Non-pigmented ciliary epithelial cell (primary cell): ENCODE data around the gene FRS2.
A peak's percentile ranks its signal among the peaks of the same experiment; 100 is the strongest.

ENCODE experiments used
- DNase-seq: peaks from one replicate; pipeline ENCODE4 v3.0.0-alpha.2; 2010; ENCODE audit warnings: low read depth

FRS2 gene

DNA sequence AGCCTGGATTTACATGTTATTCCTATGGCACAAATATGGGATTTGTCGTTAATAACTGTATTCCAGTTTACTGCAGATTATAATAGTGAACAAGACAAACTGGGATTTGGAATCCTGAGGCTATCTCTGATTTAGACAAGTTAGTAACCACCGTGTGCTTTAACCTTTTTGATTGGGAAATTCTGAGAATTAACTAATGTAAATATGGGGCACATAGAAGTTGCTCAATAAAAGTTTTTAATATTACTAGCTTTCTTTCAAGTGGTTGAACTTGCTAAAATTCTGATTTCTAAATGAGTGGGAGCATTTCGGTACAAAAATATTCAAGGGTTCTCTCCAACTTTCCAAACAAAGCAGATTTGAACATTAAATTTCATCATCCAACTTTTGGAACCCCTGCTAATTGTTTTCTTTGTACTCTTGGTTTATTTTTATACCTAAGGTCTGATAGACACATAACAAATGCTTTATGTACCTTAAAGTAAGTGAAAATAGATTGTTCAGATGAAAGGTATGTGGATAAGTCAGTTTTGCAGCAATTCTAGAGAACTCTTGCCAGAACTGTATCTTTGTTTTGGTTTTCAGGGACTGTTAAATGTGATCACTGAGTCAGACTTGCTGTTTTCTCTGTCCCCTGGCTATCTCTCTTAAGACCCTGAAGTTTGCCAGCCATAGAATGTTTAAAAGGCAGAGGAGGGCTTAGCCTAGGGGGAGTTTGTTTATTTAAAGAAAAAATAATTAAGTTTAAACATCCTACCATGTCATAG, 57.5 kb downstream of the FRS2 start:
- DNase-seq: peak; percentile 60

DNA sequence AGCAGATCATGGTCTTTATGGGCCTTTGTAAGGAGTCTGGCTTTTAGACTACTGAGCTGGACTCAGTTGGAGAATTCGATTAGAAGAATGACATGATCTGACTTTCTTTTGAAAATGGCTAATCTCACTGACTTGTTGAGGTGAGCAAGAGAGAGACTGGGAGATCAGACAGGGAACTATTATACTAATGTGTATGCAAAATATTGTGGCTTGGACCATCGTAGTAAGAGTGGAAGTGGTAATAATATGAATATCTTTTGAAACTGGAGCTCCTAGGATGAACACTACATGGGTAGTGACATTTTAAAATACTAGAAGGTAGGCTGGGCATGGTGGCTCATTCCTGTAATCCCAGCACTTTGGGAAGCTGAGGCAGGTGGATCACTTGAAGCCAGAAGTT, 58.8 kb downstream of the FRS2 start:
- DNase-seq: no peak

DNA sequence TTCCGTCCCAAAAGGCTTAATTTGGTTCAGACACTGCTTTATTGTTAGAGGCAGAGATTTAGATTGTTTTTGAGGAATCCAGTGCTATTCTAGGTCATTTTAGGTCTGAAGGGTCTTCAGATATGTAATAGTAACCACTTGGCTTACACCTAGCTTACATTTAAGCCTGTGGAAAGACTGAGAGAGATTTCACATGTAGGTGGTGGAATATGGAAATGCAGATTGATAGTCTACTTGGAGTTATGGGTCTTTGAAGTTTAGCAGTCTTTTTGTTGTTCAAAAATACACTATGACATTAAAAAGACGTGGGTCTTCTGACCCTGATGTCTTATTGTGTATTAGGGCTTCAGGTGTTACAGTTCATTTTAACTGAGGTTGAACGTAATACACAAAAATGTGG, 63.7 kb downstream of the FRS2 start:
- DNase-seq: no peak

DNA sequence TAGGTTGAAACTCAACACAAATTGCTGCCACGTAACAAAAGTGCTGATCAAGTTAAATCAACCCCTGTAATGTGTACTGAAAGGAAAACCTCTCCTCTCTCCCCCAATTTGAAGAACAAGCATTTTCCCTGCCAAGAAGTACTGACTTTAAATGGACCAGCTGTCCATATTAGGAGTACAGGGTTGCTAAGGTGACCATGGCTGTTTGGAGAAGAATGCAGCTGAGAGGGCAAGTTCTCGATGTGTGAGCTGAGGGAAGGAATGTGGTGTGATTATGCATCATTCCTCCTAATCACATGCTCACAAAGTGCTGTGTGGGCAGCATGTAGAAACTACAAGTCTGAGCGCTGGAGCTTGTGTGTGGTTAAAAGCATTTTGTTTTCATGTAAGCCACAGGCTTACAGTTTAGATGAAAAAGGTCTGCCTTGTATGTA, 64.2 kb downstream of the FRS2 start:
- DNase-seq: peak; percentile 99

DNA sequence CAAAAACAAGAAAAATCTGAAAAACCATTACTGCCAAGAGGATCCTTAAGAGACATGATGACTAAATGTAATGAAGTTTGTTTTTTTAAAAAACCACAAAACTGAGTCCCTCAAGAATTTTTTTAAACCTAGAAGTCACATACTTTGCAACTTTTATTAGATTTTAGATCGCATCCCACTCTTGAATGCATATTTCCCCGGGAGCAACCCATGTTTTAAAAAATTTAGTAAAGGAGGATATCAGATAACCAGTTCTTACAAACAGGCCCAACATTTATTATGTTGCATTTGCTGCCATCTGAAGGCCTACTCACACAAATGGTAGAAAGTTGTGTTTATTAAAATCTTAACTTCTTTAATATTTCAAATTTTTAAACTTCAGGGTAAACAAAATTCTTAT, 70.8 kb downstream of the FRS2 start:
- DNase-seq: no peak

DNA sequence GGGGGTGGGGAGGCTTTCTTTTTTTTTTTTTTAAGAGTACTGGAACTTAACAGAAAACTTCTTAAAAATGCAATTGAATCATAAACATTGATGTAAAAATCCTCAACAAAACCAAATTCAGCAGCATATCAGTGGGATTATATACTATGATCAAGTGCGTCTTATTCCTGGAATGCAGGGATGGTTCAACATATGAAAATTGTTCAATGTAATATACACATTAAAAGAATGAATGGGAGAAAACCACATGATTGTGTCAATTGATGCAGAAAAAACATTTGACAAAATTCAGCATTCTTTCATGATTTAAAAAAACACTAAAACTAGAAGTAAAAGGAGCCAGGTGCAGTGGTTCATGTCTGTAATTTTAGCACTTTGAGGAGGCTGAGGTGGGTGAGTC, 73.9 kb downstream of the FRS2 start:
- no peak for DNase-seq

DNA sequence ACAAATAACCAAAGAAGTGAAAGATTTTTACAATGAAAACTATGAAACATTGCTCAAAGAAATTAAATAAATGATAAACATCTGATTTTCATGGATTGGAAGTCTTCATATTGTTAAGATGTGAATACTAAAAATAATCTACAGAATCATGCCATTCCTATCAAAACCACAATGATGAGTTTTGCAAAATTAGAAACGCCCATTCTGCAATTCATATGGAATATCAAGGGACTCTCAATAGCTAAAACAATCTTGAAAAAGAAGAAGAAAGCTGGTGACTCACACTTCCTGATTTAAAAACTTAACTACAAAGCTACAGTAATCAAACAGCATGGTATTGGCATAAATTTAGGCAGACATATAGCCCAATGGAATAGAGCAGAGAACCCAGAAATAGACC, 74.9 kb downstream of the FRS2 start:
- no peak for DNase-seq

DNA sequence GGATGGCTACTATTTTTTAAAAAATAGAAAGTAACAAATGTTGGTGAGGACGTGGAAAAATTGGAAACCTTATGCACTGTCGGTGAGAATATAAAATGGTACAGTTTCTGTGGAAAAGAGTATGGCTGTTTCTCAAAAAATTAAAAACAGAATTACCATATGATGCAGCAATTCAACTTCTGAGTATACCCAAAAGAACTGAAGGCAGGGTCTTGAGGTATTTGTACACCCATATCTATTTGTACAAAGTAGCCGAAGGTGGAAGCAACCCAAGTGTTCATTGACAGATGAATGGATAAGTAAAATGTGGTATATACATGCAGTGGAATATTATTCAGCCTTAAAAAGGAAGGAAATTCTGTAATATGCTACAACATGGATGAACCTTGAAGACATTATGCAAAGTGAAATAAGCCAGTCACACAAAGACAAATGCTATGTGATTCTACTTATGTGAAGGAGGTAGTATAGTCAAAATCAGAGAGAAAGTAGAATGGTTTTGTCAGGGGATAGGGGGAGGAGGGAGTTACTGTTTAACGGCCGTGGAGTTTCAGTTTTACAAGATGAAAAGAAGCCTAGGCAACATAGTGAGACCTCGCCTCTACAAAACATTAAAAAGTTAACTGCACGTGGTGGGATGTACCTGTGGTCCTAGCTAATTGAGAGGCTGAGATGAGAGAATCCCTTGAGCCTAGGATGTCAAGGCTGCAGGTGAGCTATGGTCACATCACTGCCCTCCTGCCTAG, 76.7 kb downstream of the FRS2 start:
- no peak for DNase-seq

DNA sequence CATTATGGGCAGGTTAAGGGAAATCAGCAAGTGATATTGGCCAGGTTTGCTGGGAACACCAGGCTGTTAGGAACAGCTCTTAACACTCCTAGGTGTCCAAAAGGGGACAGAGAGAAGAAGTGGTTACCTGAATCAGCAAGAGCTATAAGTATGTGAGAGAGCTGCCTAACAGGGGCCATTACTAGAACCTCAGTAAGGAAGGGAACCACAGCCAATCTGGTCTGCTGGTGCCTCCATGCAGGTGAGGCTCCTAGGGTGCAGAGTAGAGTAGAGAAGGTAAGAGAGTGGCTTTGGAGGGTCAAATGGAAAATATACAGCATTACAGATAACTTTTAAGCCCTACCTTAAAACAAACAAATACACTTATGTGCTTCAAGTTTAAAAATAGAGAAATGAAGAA, 78.5 kb downstream of the FRS2 start:
- DNase-seq: no peak

DNA sequence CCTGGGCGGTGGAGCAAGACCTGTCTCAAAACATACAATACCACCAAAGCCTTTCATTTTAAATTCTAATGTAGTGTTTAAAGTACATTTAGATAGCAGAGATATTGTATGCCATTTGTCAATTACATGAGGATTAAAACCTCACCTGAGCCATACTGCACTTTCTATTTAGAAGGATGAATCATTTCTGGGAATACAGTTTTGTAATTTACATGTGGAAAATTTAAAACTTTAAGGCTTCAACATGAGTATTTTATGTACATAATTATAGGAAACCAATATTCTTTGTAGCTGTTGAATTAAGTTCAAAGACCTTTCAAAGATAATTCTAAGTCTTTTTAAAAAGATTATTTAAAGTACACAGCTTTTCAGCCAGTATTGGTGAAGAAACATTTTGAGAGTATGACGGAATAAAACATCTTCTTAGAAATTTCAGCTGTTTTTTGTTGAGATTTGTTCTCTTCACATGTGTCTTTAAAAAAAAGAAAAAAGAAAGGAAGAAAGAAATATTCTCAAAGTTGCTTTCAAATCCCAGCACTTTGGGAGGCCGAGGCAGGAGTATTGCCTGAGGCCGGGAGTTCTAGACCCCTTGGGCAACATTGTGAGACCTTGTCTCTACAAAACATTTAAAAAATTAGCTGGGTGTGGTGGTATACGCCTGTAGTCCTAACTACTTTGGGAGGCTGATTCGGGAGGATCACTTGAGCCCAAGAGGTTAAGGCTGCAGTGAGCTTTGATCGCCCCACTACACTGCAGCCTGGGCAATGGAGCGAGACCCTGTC, 80.6 kb downstream of the FRS2 start:
- DNase-seq: no peak

DNA sequence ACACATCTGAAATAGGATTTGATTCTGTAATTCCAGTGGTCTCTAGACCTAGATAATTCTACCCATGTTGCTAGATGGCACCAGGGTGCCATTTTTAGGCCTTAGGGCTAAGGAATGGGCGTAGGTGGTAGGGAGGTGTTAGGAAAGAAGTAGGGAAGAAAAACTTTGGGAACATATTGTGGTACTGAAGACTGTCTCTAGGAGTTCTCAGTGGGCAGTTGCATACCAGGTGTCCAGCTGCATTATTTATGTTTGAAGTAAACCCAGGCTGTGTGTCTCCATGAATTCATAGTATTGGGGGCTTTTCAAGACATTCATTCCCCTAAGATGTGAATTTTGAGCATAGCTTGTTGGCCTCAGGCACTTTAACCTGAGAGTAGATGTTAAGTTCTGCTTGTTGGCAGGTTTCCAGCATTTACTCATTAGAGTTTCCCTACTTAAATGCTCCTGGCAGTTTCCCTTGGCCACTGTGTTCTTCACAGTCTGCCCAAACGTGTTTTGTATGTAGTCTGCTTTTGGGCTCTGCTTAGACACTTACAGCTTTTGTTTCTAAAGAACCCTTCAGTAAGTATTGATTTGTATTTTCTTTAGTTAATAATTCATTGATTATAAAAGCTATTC, 83.5 kb downstream of the FRS2 start:
- DNase-seq: no peak

DNA sequence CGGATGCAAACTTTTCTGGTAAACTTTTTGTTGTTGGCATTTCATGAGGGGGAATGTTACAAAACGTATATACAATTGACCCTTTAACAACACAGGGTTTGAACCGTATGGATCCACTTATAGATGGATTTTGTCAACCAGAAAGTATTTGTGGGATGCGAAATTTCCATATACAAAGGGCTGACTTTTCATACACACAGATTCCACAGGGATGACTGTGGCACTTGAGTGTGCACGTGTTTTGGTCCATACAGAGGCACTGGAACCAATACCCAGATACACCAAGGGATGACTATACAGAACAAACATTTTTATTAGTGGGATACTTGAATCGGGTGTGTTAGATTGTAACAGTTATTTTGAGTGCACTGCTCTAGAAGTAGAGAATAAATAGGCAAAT, 85.3 kb downstream of the FRS2 start:
- DNase-seq: peak; percentile 82

DNA sequence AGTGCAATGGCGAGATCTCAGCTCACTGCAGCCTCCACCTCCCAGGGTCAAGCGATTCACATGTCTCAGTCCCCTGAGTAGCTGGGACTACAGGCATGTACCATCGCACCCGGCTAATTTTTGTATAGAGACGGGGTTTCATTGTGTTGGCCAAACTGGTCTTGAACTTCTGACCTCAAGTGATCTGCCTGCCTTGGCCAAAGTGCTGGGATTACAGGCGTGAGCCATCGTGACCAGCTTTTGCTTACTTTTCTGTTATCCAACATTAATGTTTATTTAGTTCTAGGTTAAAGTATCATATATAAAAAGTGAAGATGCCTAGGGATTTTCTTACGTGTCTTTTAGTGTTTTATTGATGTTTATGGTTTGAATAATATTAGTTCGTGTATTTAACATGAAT, 86.2 kb downstream of the FRS2 start:
- no peak for DNase-seq

DNA sequence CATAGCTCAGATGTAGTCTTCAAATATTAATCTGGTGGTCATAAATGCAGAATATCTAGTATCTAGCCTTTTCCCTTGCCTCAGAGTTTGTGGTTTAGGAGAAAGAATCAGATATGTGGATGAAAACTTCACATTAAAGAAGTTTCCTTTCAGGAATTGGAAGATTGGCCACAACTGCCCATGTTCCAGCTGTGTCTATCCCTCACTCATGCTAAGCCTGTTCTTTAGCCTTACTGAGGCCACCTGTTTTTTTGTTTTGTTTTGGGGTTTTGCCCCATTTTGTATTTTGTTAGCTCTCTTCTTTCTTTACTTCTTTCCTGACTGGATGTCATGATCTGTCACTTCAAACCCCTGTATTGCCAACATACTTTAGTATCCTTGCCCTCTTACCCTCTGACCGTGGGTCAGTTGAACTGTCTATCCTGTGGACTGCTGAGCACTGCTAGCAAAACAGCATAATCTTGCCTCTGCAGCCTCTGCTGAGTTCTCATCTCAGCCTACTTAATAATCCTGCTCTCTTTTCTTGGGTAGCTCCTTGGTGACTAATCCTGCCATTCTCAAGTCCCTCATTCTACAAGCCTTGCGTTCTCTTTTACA, 93.1 kb downstream of the FRS2 start:
- DNase-seq: no peak

DNA sequence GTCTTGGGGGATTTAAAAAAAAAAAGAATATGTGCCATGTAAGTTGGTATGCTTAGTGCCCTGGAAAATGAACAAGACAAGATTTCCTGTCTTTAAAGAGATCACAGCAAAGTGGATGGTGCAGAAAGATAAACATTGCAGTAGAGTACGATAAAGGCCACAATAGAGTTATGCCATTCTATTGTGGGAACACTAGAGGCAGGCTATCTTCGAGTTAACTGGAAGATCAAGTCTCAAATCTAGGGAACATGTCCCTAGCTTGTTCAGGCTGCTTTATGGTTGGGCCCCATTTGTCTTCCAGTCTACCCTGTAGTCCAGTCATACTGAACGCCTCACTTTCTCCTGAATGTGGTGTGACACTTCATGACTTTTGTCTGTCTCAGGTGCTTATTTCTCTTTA, 96.4 kb downstream of the FRS2 start:
- DNase-seq: no peak

DNA sequence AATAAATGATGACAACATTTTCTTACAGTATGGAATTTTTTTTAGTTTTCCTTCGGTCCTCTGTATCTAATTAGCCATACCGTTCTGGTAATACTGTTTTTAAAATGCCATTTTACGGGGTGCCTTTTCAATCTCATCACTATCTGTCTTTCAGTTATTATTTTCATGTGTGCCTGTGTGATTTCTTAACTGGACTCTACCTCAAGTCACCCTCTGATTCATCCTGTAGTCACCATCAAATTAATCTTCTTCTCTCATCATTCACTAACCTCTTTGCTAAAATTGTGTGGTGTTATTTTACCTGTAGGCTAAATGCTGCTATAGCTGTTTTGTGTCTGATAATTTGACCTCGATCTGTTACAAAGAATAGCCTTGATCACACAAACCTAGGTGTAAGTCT, 99.0 kb downstream of the FRS2 start:
- DNase-seq: no peak

DNA sequence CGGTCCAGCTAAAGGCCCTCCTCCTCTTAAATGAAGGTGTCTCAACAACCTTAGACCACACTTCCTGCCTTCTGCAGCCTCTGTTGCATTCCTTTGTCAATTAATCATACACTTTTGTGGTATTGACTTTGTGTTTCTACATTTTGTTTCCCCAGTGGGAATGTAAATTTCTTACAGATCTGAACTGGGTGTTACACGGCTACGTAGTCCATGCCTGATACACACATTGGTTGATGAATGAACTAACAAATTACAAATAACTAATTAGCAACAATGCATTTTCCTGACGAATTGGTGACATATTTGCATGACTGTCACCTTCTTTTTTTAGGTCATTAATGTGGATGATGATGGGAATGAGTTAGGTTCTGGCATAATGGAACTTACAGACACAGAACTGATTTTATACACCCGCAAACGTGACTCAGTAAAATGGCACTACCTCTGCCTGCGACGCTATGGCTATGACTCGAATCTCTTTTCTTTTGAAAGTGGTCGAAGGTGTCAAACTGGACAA, 99.9 kb downstream of the FRS2 start:
- DNase-seq: no peak

DNA sequence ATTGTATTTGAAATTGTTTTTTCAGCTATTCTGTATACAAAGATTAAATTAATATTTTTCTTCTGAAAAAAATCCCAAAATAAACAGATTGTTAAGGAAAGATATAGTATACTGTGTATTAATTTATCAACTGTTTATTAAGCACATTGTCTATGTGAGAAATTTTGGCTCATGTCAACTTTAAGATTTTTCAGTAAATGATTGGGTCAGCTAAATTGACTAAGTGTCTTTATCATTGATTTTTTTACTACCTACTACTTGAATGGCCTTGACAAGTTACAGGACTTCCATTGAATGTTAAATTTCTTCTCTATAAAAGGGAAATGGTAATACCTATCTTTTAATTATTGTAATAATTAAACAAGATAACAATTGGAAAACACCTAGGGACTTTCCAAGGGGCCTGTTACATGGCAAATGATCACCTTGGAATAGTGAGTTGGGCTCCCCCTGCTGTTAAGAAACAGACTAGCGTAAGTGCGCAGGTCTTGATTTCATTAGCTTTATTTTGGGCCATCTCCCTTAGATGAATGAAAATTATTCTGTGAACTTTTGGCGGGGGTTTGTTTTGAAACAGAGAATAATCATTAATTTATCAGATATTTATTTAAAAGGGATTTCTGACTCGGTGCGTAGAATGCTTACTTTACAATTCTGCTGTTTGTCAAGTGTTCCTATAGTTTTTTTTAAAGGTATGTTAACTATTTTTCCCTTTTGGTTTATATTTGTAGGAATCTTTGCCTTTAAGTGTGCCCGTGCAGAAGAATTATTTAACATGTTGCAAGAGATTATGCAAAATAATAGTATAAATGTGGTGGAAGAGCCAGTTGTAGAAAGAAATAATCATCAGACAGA, 100.6 kb downstream of the FRS2 start:
- no peak for DNase-seq

DNA sequence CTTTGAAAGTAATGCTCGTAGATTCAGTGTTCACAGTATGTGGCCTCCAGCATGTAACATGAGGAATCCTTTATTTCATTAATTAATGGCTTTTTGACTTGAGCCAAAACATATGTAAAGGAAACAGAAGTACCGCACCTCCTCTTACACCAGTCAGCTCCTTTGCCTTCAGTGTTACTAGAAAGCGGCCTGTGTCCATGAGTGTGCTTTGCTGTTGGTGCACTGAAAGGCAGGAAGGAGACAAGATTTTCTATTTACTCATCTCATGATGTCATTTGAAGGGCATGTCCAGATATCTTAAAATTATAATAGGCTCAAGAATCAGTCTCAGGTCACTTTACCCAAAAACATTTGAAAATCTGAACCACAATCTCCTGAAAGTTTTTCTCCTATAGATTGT, 105.2 kb downstream of the FRS2 start:
- DNase-seq: no peak

DNA sequence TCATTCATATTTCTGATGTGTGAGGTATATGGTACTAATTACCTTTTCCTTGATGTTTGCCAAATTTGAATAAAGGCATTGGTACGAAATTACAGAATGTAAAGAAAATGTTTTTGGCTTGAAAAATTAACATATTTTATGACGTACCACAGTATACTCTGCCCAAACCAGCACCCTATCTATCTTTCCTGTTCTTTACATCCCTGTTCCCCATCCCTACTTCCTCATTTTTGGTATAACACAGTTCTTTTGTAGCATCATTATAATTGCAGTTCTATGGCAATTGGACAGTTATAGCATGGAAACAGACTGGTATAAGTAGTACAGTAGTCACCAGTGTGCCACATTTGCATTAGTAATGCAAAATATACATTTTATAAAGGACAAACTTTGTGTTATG, 108.1 kb downstream of the FRS2 start:
- no peak for DNase-seq

DNA sequence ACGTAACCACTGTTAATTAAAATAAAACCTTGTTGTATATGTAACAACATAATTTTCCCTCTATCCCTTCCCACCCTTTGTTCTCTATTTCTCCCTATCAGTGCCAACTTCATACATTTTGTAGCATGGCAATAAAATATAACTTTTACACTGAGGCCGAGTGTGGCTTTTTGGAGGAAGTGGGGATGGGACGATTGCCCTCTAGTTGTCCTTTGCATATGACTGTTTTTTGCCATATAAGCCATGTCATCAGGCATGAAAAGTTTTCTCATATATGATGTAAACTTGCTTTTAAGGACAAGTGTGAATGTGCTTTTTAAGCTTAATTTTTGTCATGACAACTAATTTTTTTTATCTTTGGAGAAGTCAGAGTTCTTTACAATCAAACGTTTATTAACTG, 108.8 kb downstream of the FRS2 start:
- no peak for DNase-seq
